IMR-90 (cell line): ENCODE measurements around the gene PCNX4. TPM values are rescaled to one million over a fixed set of nuclear protein-coding genes. Genes with fewer than 3 reads are reported as not detected.

Experiments
- ATAC-seq: fragments of 200-7000 bp; cut with Tn5 transposase; 2 replicates; pipeline ENCODE4 v1.9.1; 2020; ENCODE audit warnings: low read depth, mild to moderate bottlenecking, moderate library complexity
- BruUV-seq: library from RNA; stranded (reverse); fragments of 400-500 nt; replicated peaks from 2 replicates; lab custom pipeline; 2021; lab: Mats Ljungman, UMichigan
- CTCF ChIA-PET: fragments of 300-600 bp; formaldehyde crosslinking; extraction: SDS; loops from one replicate; lab custom pipeline; 2021; ENCODE audit warnings: antibody characterized with exemption; lab: Yijun Ruan, JAX
- POLR2A ChIA-PET: fragments of 300-600 bp; sonication (Branson Sonifier 250); formaldehyde crosslinking; loops from one replicate; lab custom pipeline; 2022; ENCODE audit warnings: antibody characterized with exemption; ENCODE audit not compliant: unreplicated experiment; lab: Charles Lee
- DNase-seq: peaks from one replicate; pipeline ENCODE4 v3.0.0; 2013
- H2AFZ ChIP-seq: replicated peaks from 2 replicates; pipeline ENCODE3; 2013; ENCODE audit warnings: low read length, mild to moderate bottlenecking; ENCODE audit not compliant: poor library complexity
- H2AK5ac ChIP-seq: 2 replicates; pipeline ENCODE4 v1.6.1; 2013; ENCODE audit warnings: low read depth, low read length, inconsistent platforms
- H2AK9ac ChIP-seq: replicated peaks from 2 replicates; pipeline ENCODE3; 2013; ENCODE audit warnings: mild to moderate bottlenecking, low read depth, low read length, moderate library complexity; ENCODE audit not compliant: poor library complexity
- H2BK120ac ChIP-seq: 2 replicates; pipeline ENCODE4 v1.6.1; 2013; ENCODE audit warnings: low read depth, low read length, inconsistent platforms
- H2BK15ac ChIP-seq: 3 replicates; pipeline ENCODE4 v1.6.1; 2013; ENCODE audit warnings: low read depth, low read length, inconsistent platforms
- H2BK20ac ChIP-seq: 2 replicates; pipeline ENCODE4 v1.6.1; 2013; ENCODE audit warnings: low read depth, mild to moderate bottlenecking, inconsistent platforms, low read length, moderate library complexity
- H2BK5ac ChIP-seq: 2 replicates; pipeline ENCODE4 v1.6.1; 2013; ENCODE audit warnings: mild to moderate bottlenecking, low read depth, low read length, inconsistent platforms; ENCODE audit not compliant: poor library complexity, severe bottlenecking
- H3K14ac ChIP-seq: replicated peaks from 2 replicates; pipeline ENCODE4 v1.6.1; 2013; ENCODE audit warnings: low read depth, low read length, inconsistent platforms
- H3K18ac ChIP-seq: 2 replicates; pipeline ENCODE4 v1.6.1; 2013; ENCODE audit warnings: low read depth, low read length, control low read depth
- H3K23ac ChIP-seq: 2 replicates; pipeline ENCODE4 v1.6.1; 2013; ENCODE audit warnings: low read depth, low read length, inconsistent platforms
- H3K27ac ChIP-seq: 2 replicates; pipeline ENCODE4 v1.5.1; 2013; ENCODE audit warnings: mild to moderate bottlenecking, control low read depth, low read length; ENCODE audit not compliant: insufficient read depth
- H3K27me3 ChIP-seq: 2 replicates; pipeline ENCODE4 v1.6.1; 2013; ENCODE audit warnings: low read length; ENCODE audit not compliant: control insufficient read depth, insufficient read depth
- H3K36me3 ChIP-seq: 2 replicates; pipeline ENCODE4 v1.6.1; 2013; ENCODE audit warnings: low read length, mixed read lengths; ENCODE audit not compliant: control insufficient read depth, insufficient read depth
- H3K4ac ChIP-seq: 2 replicates; pipeline ENCODE4 v1.6.1; 2013; ENCODE audit warnings: low read depth, low read length, inconsistent platforms
- H3K4me1 ChIP-seq: 2 replicates; pipeline ENCODE4 v1.6.1; 2013; ENCODE audit warnings: low read length, mixed read lengths; ENCODE audit not compliant: control insufficient read depth, insufficient read depth
- H3K4me2 ChIP-seq: 2 replicates; pipeline ENCODE4 v1.6.1; 2013; ENCODE audit warnings: low read depth, mild to moderate bottlenecking, control low read depth, low read length, moderate library complexity
- H3K4me3 ChIP-seq: 2 replicates; pipeline ENCODE4 v1.5.1; 2013; ENCODE audit warnings: low read depth, mild to moderate bottlenecking, control low read depth, low read length, moderate library complexity; ENCODE audit not compliant: insufficient read depth
- H3K56ac ChIP-seq: 2 replicates; pipeline ENCODE4 v1.6.1; 2013; ENCODE audit warnings: low read length, inconsistent platforms; ENCODE audit not compliant: insufficient read depth; ENCODE audit errors: extremely low read depth
- H3K79me1 ChIP-seq, 2 experiments: 2 replicates each; pipeline ENCODE4 v1.6.1; 2013; ENCODE audit warnings: low read length in 2 of 2, inconsistent platforms in 1 of 2, low read depth in 1 of 2
- H3K9ac ChIP-seq: 2 replicates; pipeline ENCODE4 v1.6.1; 2013; ENCODE audit warnings: low read depth, low read length, control low read depth
- H3K9me1 ChIP-seq: 2 replicates; pipeline ENCODE4 v1.6.1; 2013; ENCODE audit warnings: low read length, inconsistent platforms; ENCODE audit not compliant: insufficient read depth
- H3K9me3 ChIP-seq: 2 replicates; pipeline ENCODE4 v1.6.1; 2013; ENCODE audit warnings: low read length; ENCODE audit not compliant: control insufficient read depth, insufficient read depth
- H4K20me1 ChIP-seq: 2 replicates; pipeline ENCODE4 v1.6.1; 2013; ENCODE audit warnings: low read length, inconsistent platforms; ENCODE audit not compliant: insufficient read depth
- H4K5ac ChIP-seq: 2 replicates; pipeline ENCODE4 v1.6.1; 2013; ENCODE audit warnings: mild to moderate bottlenecking, low read depth, low read length, control low read depth
- H4K8ac ChIP-seq, 2 experiments: 2 replicates each; pipeline ENCODE4 v1.6.1; 2013; ENCODE audit warnings: low read depth in 2 of 2, low read length in 2 of 2, control low read depth in 1 of 2, inconsistent platforms in 1 of 2
- H4K91ac ChIP-seq: 2 replicates; pipeline ENCODE4 v1.6.1; 2013; ENCODE audit warnings: low read depth, low read length, inconsistent platforms; ENCODE audit not compliant: insufficient read depth
- MAFK ChIP-seq: IDR thresholded peaks from 2 replicates; pipeline ENCODE4 v1.6.1; 2012; ENCODE audit warnings: low read depth, low read length, improper control_type of control experiment
- RAD21 ChIP-seq: IDR thresholded peaks from 2 replicates; pipeline ENCODE4 v1.6.1; 2012; ENCODE audit warnings: low read length, improper control_type of control experiment
- WGBS, 2 experiments: methylation state at CpG; one replicate each; pipeline versions ENCODE4 v1.1.5 to v1.1.7; 2013; ENCODE audit warnings: missing lambda C conversion rate in 2 of 2; ENCODE audit not compliant: insufficient read length in 1 of 2; ENCODE audit errors: extremely low coverage in 2 of 2; 5-methylcytosine and 5-hydroxymethylcytosine counted together
- dilution Hi-C: fragments of 300-500 bp; cut with HindIII; formaldehyde crosslinking; loops from one replicate; pipeline ENCODE4 v1.14.3; 2018; ENCODE audit warnings: low sequenced_read_pairs; ENCODE audit not compliant: unreplicated experiment
- in situ Hi-C: fragments of 300-500 bp; cut with MboI; formaldehyde crosslinking; loops from 3 replicates; pipeline ENCODE4 v1.14.3; 2019; ENCODE audit warnings: low sequenced_read_pairs, inconsistent platforms, mixed read lengths
- intact Hi-C: fragments of 100-400 bp; cut with micrococcal nuclease; formaldehyde crosslinking; loops from 2 replicates; pipeline ENCODE4 v1.10.0; 2022
- polyA plus RNA-seq, 3 experiments: library from polyadenylated mRNA; depleted of rRNA; stranded (reverse); fragments of >200 nt; gene quantifications; 2 replicates each; pipeline ENCODE4 v1.2.3, GENCODE V29; 2012; ENCODE audit warnings: low replicate concordance in 1 of 3
- total RNA-seq: library from RNA; depleted of rRNA; stranded (reverse); fragments of >200 nt; gene quantifications from 2 replicates; pipeline ENCODE4 v1.2.3, GENCODE V29; 2012

The PCNX4 gene
- total and polyA plus RNA-seq, 2 of the 4 experiments (the other 2 are of a cell fraction), result 55.4 to 128 TPM

GRCh38 chr14:60090864-60091519 lies 731 bp upstream of the PCNX4 start:
- H3K23ac ChIP-seq, result peak overlapping the region; percentile 97
- no TSS peak for BruUV-seq
- ChIA-PET POLR2A (no interaction called here), CTCF (interaction anchor here (0.7 to 0.9 kb wide), 2 partner anchors 57 to 75 kb away, joined by 3 read pairs; no protein-coding TSS in a partner anchor)
- H2BK20ac ChIP-seq, result no peak overlapping the region
- H3K4me3 ChIP-seq, result peak overlapping the region; percentile 68
- TF ChIP-seq RAD21 (no peak), MAFK (peak; percentile 65)
- H2BK120ac ChIP-seq, result peak overlapping the region; percentile 79
- peak overlapping the region; percentile 70 for H2AK9ac ChIP-seq
- H3K27me3 ChIP-seq, result no peaks in the 10 kb centered on the region
- peak overlapping the region; percentile 88; the same call in 1 of the 2 replicates for H2AK5ac ChIP-seq
- intact Hi-C loops (loop anchor here (1.0 to 10.0 kb wide), 4 partner anchors 61 to 156 kb away; partner anchors contain the start of genes DHRS7 and PPM1A), dilution Hi-C loops (no loop called here), in situ Hi-C loops (loop anchor here (5.0 to 25.0 kb wide), 2 partner anchors 71 to 604 kb away; partner anchors contain the start of genes JKAMP and L3HYPDH)
- peaks cover 0 to 7% of the 10 kb centered on the region in 2 experiments; a peak in 3 of 4 replicates for H3K79me1 ChIP-seq
- H3K4me2 ChIP-seq, result peak overlapping the region; percentile 89
- H3K4me1 ChIP-seq, result peaks cover 5% of the 10 kb centered on the region; the same call in 1 of the 2 replicates
- H3K36me3 ChIP-seq, result no peaks in the 10 kb centered on the region
- H4K5ac ChIP-seq, result peak overlapping the region; percentile 94
- peak overlapping the region; percentile 94 for H3K18ac ChIP-seq
- peaks cover 4% of the 10 kb centered on the region; the same call in 1 of the 2 replicates for H4K20me1 ChIP-seq
- peak overlapping the region; percentile 86 for H3K14ac ChIP-seq
- peak overlapping the region; percentile 96 for H2BK5ac ChIP-seq
- DNase-seq (peak; percentile 64), ATAC-seq (peak; percentile 12)
- peak overlapping the region; percentile 98 for H3K56ac ChIP-seq
- H2BK15ac ChIP-seq, result peak overlapping the region; percentile 99; the same call in 2 of the 3 replicates
- H3K9ac ChIP-seq, result peak overlapping the region; percentile 94
- 0 out of 2 replicates have a peak, but pooled peaks cover 3% of the 10 kb centered on the region for H3K9me1 ChIP-seq
- no peaks in the 10 kb centered on the region for H3K9me3 ChIP-seq
- peak overlapping the region; percentile 98 for H4K91ac ChIP-seq
- H2AFZ ChIP-seq, result peak overlapping the region; percentile 84
- peak overlapping the region; percentile 94 for H3K4ac ChIP-seq
- peak overlapping the region; percentile 97 for H4K8ac ChIP-seq
- H3K27ac ChIP-seq, result peak overlapping the region; percentile 96
- no CpG with 5 or more reads among the region's 16 CpGs for WGBS, 2 experiments
